Measurements from ENCODE around the gene BDNF. TPM values are rescaled to one million over a fixed set of nuclear protein-coding genes. Genes with fewer than 3 reads are reported as not detected.

Gene BDNF
- total RNA-seq, 1 donor from 2014 or later = 4.5 TPM

DNA sequence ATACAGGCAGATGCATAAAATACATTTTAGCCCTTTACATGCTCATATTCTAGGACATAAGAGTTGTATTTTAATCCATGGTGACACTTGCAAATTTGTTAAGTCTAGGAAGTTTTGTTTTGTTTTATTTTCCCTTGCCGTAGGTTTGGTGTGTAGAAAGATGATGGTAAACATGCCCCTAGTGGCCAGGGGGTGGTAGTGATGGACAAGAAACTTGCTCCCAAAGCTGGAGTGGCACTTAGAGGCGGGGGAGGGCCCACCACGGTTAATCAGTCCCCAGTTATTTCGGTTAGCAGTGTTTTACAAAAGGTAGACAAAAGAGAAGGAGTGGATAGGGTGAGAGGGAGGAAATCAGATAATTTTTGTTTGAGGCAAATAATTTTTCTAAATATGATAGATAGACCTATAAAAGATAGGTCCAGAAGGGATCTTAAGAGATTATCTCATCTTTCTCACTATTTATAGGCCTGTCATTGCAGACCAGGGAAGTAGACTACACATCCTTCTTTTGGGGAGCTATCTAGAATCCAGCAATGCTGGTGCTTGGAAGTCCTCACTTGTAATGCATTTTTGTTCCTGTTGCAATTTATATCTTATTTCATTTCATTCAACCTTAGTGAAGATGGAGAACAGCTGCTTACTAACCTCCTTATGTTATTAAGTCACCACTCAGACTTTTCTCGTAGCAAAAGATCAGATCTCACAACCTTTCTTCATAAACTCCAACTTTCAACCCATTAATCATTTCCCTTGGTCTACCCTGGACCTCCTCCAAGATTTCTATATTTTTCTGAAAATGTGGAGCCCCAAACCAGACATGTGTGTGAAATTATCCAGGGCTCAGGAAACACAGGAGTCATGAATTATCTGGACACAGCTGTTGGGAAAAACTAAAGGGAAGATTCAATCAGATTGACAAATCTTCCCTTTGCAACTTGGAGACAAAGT lies 5.9 kb upstream of the BDNF start:
- DNase-seq (ENCODE audit: low read depth) = peak; percentile 37

- no peak for DNase-seq (ENCODE audit: low read depth)
These were observed 3.2 kb upstream of the BDNF start for GRCh38 chr11:27703481-27703880.

DNA sequence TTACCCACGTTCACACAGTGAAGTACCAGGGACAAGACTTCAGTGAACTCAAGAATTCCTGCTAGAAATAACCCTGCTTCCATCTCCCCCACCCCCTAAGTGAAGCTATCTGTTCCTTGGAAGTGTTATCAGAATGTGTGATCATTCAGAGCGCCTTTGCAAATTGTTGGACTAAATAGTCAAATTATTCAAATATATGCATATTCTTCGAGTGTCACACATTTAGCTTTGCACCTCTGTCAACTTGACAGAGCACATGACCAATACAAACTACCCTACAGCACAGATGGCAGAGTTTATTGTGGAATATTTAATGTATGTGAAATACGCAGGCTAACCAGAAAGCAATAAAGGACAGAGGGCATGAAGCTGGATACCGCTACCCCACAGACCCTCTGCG lies 2.6 kb upstream of the BDNF start:
- no peak for DNase-seq (ENCODE audit: low read depth)

- DNase-seq (ENCODE audit: low read depth) = peak; percentile 67
These were observed 1.3 kb upstream of the BDNF start for GRCh38 chr11:27701355-27702105.

DNA sequence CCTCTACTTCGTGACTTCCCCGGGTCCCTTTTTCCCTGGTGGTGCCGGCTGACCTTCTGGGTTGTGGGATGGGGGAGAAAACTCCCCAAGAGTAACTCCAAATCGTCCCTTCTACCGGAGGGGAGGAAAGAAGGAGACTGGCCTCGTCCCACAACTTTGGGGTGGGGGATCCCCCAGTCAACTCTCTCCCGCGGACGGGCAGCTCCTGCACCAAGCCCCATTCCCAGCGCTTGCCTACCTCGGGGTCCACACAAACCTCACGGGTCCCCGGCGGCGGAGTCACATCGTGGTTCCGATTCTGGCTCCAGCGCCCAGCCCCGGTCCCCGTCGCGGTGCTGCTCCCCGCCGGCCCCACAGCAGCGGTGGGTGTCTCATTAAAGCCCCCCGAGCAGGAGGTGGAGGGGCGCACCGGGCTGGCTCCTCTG lies 317 bp downstream of the BDNF start:
- peak; percentile 25 for DNase-seq (ENCODE audit: low read depth)

DNA sequence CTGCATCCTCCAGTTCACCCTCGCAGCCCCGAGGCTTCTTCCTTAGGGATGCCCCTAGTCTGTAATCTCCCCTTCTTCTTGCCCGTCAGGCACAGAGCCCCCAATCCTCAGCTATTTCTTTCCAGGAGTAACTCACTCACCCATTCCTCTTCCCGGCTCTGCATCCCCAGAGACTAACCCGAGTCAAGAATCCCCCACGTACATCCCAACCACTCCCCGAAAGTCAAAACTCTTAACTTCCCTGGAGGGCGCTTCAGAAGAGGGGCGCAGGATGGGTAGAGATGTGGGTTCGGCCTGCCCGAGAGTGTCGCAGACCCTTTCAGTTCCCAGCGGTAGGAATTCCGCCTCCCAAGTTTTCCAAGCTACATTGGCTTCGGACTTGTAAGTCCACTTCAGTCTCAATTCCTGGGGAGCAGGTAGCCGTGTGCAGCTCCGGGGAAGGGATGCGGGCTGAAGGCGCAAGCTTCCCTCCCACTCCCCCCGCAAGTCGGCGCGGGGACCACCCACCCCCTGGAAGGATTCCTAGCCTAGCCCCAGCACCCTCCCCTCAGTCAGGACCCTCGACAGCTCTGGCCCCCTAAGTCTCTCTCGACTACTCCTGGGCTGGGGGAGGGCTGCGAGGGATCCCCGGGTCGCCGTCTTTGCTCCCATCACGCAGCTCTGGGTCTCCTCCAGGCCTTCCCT lies 871 bp downstream of the BDNF start:
- DNase-seq (ENCODE audit: low read depth) = no peak

- peak; percentile 92 for DNase-seq (ENCODE audit: low read depth)
These were observed 1.4 kb downstream of the BDNF start for GRCh38 chr11:27698872-27699241.

DNA sequence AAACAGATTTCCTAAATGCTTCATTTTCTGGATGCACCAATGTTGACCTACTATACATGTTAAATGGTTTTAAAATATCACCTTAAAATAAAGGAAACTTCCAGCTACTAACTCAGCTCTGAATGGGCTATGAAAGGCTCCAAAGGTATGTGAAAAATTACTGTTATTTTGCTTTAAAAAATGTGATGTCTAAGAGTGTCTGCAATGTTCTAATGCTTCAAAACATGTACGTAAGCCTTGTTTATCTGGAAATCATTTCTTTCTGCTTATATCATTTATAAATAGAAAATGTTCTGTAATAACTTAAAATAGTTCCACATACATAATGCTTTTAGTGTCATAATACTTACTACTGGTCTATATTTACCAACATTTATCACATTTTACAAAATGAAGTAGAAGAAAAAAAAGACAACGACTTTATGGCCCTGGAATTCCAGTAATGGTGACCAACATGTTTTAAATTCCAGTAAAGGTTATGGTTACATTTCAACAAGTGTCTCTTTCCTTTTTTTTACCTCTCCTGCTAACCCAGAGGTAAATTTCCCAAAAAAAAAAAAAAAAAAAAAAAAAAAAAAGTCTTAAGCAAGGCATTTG lies 2.5 kb downstream of the BDNF start:
- peak; percentile 53 for DNase-seq (ENCODE audit: low read depth)

- no peak for DNase-seq (ENCODE audit: low read depth)
These were observed 3.3 kb downstream of the BDNF start for GRCh38 chr11:27696961-27697360.

DNA sequence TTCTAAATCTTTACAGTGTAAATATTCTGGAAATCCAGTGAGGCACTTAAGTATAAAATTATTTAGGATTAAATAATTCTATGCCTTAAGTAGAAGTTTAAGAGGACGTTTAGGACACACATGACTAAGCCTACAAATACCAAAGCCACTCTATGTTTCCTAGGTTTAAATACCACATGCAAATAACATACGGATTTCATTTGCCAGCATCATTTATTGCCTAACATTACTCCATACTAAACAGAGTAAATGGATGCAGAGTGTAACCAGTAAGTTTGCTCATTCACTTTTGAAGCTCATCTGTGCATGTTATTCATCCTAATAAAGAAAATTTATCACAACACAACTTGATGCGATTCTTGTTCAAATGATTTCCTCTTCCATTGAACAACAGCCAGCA lies 4.1 kb downstream of the BDNF start:
- no peak for DNase-seq (ENCODE audit: low read depth)

GRCh38 chr11:27694992-27695391 lies 5.3 kb downstream of the BDNF start:
- peak; percentile 34 for DNase-seq (ENCODE audit: low read depth)

DNA sequence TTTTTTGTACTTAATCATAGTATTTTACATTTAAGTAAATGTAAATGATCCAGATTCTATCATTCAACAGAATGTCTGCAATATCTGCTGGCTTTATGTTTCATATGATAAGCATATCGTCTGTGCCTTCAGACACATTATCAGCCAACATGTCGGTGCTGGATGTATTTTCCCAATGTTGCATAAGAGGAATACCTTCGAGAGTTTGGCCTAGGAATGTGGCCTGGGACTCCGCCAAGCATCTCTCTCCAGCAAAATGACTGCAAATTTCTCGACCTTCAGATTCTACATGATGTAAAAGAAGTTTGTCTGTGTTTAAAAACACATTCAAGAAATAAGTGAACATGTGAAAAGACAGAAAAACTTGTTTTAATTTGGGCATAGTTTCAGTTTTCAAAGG lies 6.9 kb downstream of the BDNF start:
- no peak for DNase-seq (ENCODE audit: low read depth)

- DNase-seq (ENCODE audit: low read depth) = no peak
These were observed 7.5 kb downstream of the BDNF start for GRCh38 chr11:27692781-27693180.

- no peak for DNase-seq (ENCODE audit: low read depth)
These were observed 12.2 kb downstream of the BDNF start for GRCh38 chr11:27688076-27688475.

- no peak for DNase-seq (ENCODE audit: low read depth)
These were observed 18.6 kb downstream of the BDNF start for GRCh38 chr11:27681664-27682063.

GRCh38 chr11:27679136-27680015 lies 20.9 kb downstream of the BDNF start:
- DNase-seq (ENCODE audit: low read depth) = no peak

- no peak for DNase-seq (ENCODE audit: low read depth)
These were observed 22.0 kb downstream of the BDNF start for GRCh38 chr11:27678242-27678641.

DNA sequence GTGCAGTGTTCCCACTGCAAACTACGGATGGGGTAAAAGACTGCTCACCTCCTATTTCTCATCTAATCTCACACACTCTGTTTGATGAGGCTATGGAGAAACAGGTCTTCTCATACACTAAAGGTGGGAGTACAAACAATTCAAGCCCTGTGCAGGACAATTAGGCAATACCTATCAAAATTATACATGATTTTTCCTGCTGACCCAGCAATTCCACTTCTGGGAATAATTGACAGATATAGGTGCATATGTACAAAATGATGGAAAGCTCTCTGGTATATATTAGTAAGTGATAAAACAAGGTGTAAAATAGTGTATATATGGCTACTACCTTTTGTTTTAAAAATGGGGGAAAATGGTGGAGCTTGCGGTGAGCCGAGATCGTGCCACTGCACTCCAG lies 23.1 kb downstream of the BDNF start:
- no peak for DNase-seq (ENCODE audit: low read depth)

- no peak for DNase-seq (ENCODE audit: low read depth)
These were observed 26.1 kb downstream of the BDNF start for GRCh38 chr11:27673979-27674663.
